Epithelial cell of esophagus (primary cell): ENCODE measurements around the gene FAM3A.

Source experiments
- DNase-seq: peaks from one replicate; pipeline ENCODE4 v3.0.0; 2010; ENCODE audit warnings: low read depth
- H3K4me3 ChIP-seq: 2 replicates; pipeline ENCODE4 v1.5.1; 2011; ENCODE audit warnings: mild to moderate bottlenecking, low read length, control low read depth
- TF ChIP-seq, protein P1 (sequence below): IDR thresholded peaks from 2 replicates; pipeline ENCODE4 v1.5.1; 2011; ENCODE audit warnings: low read depth, mild to moderate bottlenecking, low read length, control low read depth, inconsistent platforms; ENCODE audit not compliant: insufficient read depth; ENCODE audit errors: missing control alignments

Gene FAM3A

GRCh38 chrX:154467556-154467955 is 48.5 kb downstream of the FAM3A start:
- no peak for DNase-seq
- TF ChIP-seq, protein P1, sequence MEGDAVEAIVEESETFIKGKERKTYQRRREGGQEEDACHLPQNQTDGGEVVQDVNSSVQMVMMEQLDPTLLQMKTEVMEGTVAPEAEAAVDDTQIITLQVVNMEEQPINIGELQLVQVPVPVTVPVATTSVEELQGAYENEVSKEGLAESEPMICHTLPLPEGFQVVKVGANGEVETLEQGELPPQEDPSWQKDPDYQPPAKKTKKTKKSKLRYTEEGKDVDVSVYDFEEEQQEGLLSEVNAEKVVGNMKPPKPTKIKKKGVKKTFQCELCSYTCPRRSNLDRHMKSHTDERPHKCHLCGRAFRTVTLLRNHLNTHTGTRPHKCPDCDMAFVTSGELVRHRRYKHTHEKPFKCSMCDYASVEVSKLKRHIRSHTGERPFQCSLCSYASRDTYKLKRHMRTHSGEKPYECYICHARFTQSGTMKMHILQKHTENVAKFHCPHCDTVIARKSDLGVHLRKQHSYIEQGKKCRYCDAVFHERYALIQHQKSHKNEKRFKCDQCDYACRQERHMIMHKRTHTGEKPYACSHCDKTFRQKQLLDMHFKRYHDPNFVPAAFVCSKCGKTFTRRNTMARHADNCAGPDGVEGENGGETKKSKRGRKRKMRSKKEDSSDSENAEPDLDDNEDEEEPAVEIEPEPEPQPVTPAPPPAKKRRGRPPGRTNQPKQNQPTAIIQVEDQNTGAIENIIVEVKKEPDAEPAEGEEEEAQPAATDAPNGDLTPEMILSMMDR: no peak
- no peak overlapping the region for H3K4me3 ChIP-seq

- no peak overlapping the region for H3K4me3 ChIP-seq
- no peak for DNase-seq
- TF ChIP-seq, protein P1: no peak
These were observed 49.1 kb downstream of the FAM3A start for GRCh38 chrX:154466907-154467306.

DNA sequence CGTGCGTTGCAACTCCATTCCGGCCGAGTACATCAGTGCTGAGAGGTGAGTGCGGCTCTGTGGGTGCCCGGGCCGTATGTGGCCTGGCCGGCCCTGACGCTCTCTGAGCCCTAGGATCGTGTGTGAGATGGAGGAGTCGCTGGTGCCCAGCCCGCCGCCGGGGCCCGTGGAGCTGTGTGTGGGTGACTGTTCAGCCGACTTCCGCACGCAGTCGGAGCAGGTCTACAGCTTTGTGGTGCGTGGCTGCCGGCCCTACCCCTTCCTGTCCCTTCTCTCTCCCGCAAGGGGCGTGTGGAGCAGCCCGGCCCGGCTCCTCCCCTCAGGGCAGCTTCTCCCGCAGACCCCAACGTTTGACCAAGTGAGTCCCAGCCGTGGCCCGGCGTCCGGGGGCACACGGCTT is 50.0 kb downstream of the FAM3A start:
- no peak for DNase-seq
- TF ChIP-seq, protein P1: no peak
- no peak overlapping the region for H3K4me3 ChIP-seq

DNA sequence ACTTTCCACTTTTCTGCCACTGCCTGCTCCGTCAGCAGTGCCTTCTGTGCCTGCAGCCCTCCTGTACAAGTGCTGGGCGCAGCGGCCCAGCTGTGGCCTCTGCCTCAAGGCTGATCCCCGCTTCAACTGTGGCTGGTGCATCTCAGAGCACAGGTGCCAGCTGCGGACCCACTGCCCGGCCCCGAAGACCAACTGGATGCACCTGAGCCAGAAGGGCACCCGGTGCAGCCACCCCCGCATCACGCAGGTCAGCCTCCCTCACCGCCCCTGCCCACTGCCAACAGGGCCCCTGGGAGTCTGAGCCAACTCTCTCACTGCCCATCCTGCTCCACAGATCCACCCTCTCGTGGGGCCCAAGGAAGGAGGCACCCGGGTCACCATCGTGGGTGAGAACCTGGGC is 50.4 kb downstream of the FAM3A start:
- no peak for DNase-seq
- TF ChIP-seq, protein P1: no peak
- H3K4me3 ChIP-seq: no peak overlapping the region

DNA sequence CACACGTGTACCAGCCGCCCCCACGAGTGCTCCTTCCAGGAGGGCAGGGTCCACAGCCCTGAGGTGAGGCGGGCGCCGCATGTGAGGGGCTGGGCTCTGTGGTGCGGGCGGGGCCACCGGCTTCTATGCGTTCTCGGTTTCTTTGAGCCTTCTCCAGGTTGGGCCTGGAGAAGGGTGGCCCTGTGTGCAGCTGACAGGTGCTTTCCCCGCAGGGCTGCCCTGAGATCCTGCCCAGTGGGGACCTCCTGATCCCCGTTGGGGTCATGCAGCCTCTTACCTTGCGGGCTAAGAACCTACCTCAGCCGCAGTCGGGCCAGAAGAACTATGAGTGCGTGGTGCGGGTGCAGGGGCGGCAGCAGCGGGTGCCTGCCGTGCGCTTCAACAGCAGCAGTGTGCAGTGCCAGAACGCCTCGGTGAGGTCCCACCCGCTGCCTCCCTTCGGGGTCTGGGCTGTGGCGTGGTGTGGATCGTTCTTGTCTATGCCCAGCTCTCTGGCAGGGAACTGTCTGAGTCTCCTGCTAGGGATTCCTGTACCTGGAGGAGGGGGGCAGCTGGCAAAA is 51.1 kb downstream of the FAM3A start:
- H3K4me3 ChIP-seq: no peak overlapping the region

DNA sequence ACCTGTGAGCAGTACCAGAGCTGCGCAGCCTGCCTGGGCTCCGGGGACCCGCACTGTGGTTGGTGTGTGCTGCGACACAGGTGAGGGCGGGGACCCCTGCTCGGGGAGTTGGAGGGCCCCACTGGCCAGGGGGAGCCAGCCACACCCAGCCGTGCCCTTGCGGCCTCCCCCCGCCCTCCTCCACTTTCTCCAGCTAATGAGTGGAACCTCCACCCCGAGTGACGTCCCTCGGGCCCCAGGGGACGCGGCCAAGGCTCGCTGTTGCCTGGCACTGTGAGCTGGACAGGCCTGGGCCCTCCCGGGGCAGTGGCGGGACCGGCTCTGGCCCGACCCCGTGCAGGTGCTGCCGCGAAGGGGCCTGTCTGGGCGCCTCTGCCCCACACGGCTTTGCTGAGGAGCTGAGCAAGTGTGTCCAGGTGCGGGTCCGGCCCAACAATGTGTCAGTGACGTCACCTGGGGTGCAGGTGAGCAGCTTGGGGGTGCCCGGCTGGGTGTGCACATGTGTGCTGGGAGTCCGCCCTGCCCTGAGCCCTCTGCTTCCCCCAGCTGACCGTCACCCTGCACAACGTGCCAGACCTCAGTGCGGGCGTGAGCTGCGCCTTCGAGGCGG is 52.3 kb downstream of the FAM3A start:
- TF ChIP-seq, protein P1: no peak
- DNase-seq: no peak
- no peak overlapping the region for H3K4me3 ChIP-seq

More for the DNA sequence above, 51.1 kb downstream of the FAM3A start:
- TF ChIP-seq, protein P1: no peak
- DNase-seq: no peak

- no peak overlapping the region for H3K4me3 ChIP-seq
These were observed 53.6 kb downstream of the FAM3A start for GRCh38 chrX:154462396-154462795.

More at GRCh38 chrX:154462396-154462795, 53.6 kb downstream of the FAM3A start:
- TF ChIP-seq, protein P1: no peak
- no peak for DNase-seq
